ENCODE results near the gene GCNA.
A peak's percentile ranks its signal among the peaks of the same experiment; 100 is the strongest.

The GCNA gene, protein sequence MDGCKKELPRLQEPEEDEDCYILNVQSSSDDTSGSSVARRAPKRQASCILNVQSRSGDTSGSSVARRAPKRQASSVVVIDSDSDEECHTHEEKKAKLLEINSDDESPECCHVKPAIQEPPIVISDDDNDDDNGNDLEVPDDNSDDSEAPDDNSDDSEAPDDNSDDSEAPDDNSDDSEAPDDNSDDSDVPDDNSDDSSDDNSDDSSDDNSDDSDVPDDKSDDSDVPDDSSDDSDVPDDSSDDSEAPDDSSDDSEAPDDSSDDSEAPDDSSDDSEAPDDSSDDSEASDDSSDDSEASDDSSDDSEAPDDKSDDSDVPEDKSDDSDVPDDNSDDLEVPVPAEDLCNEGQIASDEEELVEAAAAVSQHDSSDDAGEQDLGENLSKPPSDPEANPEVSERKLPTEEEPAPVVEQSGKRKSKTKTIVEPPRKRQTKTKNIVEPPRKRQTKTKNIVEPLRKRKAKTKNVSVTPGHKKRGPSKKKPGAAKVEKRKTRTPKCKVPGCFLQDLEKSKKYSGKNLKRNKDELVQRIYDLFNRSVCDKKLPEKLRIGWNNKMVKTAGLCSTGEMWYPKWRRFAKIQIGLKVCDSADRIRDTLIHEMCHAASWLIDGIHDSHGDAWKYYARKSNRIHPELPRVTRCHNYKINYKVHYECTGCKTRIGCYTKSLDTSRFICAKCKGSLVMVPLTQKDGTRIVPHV

DNA sequence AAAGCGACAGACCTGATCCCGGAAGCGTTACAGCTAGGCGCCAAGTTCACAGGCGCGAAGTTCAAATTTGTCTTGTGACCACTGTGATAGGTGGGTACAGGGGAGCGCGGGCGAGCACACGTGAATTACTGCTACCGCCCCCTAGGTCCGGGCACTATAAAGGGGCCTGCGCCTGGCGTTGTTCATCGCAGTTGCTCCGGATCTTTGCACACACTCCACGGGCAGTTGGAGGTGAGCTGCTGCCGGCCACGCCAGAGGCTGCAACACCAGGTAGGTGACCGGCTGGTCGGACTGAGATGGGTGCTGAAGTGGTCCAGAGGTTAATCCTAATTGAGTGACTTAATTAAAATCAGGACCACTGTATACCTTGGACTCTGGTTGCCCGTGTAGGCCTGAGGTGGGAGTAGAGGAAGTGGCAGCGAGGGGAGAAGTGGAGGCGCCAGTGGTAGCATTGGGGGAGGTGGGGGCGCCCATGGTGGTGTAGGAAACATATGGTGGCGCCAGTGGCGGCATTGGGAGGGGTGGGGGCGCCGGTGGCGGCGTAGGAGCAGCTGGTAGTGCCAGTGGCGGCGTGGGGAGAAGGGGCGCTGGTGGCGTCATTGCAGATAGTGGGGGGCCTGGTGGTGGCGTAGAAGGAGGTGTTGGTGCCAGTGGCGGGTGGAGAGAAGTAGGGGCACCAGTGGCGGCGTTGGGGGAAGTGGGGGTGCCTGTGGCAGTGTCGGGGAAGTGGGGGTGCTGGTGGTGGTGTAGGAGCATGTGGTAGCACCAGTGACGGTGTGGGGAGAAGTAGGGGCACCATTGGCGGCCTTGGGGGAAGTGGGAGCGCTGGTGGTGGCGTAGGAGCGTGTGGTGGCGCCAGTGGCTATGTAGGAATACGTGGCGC is at the start of gene GCNA:
Gene GCNA, plus strand, starts transcription at position 185 of the 883 bp plus-strand sequence. CDS start 2,385 bp downstream, outside the sequence.
- no peak for DNase-seq

GRCh38 chrX:71532078-71532752 is 46.0 kb upstream of the GCNA start:
- DNase-seq, result no peak

- DNase-seq, result peak in 1 of 2 experiments; percentile 33
Observed at GRCh38 chrX:71532753-71533425, 45.3 kb upstream of the GCNA start, which contains the start of gene OGT. Gene OGT, plus strand, starts transcription at chrX:71533104. Its CDS starts 196 bp downstream, at chrX:71533300.

DNA sequence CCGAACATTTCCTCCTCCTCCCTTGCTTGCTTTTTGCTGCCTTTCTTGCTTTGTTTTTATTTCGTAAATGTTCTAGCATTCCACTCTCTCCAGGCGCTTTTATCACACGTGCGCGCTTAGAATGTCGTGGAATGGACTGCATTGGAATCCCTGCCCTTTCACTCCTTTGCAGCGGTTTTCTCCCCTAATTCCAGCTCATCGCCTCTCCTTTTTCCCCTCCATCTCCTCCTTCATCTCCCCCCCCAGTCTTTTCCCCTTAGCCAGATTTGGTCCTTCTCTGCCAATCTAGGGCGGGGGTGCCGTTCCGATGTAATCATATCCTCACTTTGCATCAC is 44.8 kb upstream of the GCNA start:
- no peak for DNase-seq

- no peak for DNase-seq
Observed at GRCh38 chrX:71533851-71534561, 44.2 kb upstream of the GCNA start.

- DNase-seq, result no peak
Observed at GRCh38 chrX:71534773-71535544, 43.3 kb upstream of the GCNA start.

- no peak for DNase-seq
Observed at GRCh38 chrX:71536285-71536684, 42.0 kb upstream of the GCNA start.

DNA sequence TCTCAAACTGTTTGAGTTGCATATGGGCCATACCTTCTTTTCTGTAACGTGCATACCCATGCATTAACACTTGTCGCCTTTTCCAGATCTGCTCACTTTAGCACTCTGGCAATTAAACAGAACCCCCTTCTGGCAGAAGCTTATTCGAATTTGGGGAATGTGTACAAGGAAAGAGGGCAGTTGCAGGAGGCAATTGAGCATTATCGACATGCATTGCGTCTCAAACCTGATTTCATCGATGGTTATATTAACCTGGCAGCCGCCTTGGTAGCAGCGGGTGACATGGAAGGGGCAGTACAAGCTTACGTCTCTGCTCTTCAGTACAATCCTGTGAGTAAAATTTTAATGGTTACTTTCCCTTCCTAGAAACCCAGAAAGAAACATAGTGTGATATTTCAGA is 40.5 kb upstream of the GCNA start:
- DNase-seq, result no peak

DNA sequence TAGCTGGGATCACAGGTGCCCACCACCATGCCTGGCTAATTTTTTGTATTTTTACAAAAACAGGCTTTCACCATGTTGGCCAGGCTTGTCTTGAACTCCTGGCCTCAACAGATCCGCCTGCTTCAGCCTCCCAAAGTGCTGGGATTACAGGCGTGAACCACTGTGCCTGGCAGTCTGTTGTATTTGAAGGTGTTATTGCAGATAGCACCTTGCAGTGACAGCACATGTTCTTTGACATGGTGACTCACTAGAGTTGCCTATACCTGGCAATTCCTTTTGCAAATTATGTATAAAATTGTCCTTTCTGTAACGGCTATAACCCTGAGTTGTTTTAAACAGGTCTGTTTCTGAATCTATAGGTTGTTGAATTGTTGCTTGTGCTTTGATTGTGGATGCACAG is 37.4 kb upstream of the GCNA start:
- DNase-seq, result no peak

GRCh38 chrX:71541210-71542022 is 36.8 kb upstream of the GCNA start:
- DNase-seq, result no peak

DNA sequence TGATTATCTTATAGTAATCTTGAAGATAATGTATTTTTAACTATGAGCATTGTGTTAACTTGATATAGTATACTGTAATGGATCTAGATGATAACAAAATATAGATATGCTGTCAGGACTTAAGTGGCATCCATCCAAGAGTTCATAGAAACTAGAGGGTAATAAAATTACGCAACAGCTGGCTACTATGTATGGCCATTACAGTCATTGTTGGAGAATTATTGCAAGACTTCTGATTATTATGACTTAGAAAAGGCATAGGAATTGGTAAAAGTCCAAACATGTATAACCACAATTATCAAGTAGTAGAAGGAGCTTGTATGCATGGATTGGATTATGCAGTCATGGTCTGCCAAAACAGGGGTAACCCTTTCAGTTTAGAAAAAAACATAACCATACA is 35.8 kb upstream of the GCNA start:
- no peak for DNase-seq

DNA sequence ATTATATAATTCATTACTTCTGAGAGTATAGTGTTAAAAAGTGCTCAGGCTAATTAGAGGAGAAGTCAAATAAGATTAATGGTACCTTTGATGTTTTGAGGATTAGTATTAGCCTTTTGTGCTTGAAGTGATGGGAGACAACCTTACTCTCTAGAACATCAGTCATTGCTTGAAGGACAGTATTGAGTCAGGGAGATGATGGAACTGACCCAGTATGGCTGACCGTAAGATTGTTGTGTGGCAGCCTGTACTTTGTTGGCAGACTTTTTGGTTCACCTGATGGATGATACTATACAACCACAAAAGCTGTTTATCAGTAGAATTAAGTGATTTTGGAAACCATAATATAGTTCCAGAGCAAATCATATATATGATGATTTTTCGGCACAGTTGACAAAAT is 35.4 kb upstream of the GCNA start:
- DNase-seq, result no peak

DNA sequence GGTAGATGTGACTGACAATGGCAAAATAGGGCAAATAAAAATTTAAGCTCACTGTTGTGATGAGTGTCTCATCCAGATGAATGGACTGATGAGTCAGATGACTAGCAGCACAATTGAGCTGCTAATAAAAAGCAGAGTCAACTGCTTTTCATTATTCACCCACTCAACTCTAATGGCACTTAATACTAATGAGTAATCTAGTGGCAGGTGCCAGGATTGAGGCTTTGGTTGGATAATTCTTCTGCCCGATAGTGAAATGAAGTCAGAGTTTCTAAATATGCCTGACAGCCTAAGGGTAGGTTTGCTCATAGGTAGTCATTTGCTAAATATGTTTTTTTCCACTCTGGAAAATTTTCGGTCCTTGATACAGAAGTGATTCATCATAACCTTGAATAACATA is 34.9 kb upstream of the GCNA start:
- DNase-seq, result no peak

- DNase-seq, result no peak
Observed at GRCh38 chrX:71545364-71545763, 32.9 kb upstream of the GCNA start.

DNA sequence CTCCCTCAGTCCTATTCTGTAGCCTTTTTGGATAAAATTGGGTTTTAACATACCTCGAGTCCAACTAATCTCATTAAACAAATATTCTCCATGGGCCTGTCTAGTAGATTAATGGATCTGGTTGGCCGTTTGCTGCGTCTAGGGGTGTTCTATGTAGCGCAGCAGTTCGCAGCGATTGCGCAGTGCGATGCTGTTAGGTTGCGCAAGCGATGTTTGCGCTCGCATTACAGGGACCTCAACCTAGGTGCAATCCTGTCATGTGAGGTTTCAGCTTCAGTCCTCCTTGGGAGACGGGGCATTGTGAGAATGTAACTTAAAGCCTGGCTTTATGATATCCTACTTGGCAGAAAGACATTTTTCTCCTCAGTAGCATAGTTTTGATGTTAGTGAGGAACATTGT is 31.4 kb upstream of the GCNA start:
- DNase-seq, result no peak

GRCh38 chrX:71547339-71547738 is 30.9 kb upstream of the GCNA start:
- no peak for DNase-seq

- DNase-seq, result no peak
Observed at GRCh38 chrX:71549986-71550385, 28.3 kb upstream of the GCNA start.

DNA sequence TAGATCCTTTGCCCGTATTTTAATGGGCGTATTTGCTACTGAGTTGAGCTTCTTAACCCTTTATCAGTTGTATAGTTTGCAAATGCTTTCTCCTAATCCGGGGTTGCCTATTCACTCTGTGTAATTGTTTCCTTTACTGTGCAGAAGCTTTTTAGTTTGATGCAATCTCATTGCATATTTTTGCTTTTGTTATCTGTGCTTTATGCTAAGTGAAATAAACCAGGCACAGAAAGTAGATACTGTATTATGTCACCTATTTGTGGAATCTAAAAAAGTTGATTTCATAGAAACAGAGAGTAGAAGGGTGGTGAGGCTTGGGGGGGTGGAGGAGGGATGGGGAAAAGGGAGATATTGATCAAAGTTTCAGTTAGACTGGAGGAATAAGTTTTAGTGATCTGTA is 27.7 kb upstream of the GCNA start:
- DNase-seq, result no peak

DNA sequence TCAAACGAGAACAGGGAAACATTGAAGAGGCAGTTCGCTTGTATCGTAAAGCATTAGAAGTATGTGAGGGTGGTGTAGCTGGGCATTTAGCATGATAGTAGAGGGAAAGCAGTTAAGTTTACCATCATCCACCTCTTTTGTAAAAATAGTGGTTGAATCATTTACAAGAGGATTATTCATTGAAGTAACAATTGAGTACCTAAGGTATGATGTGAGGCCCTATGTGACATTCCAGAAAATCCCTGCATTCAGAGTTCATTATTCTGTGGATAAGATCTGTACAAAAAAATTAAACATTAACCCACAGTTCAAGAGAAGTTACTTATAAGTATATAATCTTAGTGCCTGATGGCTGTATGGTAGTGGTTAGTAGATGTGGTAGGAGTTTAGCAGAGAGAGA is 22.2 kb upstream of the GCNA start:
- DNase-seq, result no peak

GRCh38 chrX:71558920-71559319 is 19.3 kb upstream of the GCNA start:
- DNase-seq, result no peak
